ENCODE data around the gene EPHA4.
A peak's percentile ranks its signal among the peaks of the same experiment; 100 is the strongest.

Gene EPHA4

DNA sequence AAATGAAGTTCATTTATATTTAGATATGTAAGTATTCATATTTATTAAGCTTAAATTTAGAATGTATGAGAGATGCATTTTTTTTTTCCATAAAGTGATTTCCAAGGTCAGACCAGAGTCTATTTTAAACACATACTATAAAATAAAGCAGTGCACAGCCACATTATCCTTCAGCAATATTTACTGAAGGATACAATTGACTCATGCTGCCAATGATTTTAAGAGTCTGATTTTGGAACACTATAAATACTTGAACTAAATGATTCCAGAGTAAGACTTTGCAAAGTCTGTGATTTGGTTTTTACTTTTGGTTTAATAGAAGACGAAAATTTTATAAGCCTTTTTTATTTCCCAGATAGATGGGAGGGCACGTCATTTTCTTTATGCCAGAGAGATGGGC lies 107.1 kb downstream of the EPHA4 start:
- DNase-seq, result no peak

DNA sequence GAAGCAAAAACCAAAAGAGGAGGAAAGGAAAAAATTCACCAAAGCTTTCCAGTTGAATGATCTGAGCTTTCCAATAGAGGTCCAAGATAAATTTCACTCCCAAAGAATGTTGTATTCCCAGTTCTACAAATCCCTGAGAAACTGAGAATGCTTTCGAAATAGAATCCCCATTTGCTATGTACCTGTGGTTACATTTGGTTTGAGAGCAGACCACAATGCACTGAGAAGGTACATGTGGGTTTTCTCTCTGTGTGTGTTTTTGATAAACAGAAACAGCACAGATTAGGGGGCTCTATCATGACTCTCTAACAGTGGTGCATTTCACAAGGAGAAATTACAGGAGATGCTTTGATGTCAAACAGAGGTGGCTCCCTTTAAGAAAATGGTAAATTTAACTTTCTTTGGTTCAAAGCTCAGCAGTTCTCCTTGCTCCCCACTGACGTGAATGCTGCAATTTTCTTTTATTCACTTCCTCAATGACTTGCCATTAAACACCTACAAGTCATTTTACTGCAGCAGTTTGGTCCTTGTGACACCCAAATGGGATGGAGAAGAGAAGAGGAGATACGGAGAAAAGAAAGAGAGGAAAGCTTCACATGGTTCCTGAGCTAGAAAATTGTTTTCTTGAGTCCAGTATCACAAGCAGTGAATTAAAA lies 108.7 kb downstream of the EPHA4 start:
- no peak for DNase-seq

DNA sequence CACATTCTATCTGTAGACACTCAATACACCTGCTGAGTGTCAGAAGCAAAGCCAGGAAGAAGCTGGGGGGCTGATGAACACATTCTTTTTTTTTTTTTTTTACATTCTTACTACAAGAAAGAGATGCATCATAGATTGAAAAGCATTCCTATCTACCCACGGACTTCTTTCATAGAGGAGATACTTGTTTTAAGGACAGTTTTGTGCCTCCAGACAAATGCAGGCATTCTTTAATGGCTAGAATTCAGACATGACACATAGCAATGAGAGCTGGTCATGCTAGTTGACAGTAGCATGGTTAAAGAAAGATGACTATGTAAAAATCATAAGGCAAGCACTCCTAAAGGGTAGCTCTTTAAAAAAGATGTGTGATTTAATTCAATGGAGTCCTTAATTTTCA lies 110.2 kb downstream of the EPHA4 start:
- no peak for DNase-seq

DNA sequence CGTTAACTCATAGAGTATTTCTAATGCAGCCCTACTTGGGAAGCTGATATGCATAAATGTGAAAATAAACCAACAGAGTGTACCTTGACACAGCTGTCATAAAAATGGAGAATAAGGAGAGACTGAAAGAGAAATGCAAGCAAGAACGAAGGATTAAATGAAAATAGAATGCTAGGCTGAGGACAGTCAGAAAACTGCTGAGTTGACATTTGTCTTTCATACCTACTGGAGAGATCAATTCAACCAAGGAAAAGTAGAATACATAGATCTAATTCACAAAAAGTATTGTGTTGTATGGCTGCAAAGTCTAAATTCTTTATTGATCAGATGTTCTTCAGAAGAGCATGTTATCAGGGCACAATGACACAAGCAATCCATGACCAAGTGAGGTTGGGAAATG lies 112.0 kb downstream of the EPHA4 start:
- no peak for DNase-seq

DNA sequence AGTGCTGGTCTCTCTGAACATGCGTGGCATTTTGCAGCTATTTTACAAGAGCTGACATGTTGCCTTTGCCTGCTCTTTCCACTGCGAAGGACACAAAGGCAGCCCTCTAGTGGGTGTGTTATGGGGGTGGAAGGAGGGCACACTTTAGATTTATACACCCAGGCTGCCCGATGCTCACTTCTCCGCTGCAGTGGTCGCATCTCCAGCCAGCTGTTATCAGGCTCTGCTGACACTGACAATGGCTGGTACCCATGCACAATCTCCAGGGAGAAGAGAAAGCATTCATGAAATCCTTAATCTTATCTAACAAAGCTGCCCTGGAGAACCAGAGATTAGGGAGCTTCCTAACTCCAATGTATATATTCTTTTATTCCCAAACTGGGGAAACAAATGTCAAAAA lies 113.5 kb downstream of the EPHA4 start:
- DNase-seq, result no peak

DNA sequence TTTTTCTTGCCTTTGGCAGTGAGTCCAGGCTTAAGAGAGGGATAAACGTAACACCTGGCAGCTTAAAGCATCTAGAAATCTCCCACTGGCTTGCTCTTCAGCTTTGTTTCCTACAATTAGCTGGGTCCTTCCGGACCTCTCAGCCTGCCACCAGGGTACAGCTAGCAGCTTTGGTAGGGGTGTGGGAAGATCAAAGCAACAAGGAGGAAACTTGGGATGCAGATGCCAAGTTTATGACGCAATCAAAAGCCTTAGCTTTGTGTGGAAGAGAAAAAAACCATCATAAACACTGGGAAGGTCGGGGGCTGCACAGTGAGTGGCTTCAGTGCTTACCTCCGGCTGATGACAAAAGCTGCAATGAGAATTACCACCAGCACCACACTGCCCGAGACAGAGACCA lies 116.9 kb downstream of the EPHA4 start:
- no peak for DNase-seq

DNA sequence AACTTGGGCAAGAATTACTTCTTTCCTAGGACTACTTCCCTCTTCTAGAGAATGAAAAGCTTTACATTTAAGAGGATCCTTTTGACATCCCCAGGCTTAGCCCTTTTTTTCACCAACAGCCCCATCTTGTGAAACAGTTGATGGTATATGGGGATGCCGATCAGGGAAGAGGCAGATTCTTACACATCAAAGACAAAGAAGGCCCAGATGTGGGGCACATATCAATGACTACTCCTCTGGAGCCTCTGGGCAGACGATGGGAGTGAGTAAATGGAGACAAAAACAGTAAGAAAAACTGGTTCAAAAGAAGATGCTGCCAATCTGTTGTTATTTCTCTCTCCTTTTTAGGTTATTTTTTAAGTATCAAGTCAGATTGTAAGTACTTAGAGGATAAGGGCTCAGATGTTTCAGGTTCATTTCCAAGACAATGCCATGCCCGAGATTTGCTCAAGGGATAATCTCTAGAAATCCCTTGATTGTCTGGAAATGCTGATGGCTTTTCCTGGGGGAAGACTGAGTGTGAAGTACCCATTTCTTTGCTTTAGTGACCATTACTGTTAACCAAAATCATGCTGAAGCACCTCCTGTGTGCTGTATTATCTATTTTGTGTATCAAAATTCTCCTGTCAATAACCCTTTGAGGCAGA lies 117.5 kb downstream of the EPHA4 start:
- DNase-seq, result peak; percentile 3

DNA sequence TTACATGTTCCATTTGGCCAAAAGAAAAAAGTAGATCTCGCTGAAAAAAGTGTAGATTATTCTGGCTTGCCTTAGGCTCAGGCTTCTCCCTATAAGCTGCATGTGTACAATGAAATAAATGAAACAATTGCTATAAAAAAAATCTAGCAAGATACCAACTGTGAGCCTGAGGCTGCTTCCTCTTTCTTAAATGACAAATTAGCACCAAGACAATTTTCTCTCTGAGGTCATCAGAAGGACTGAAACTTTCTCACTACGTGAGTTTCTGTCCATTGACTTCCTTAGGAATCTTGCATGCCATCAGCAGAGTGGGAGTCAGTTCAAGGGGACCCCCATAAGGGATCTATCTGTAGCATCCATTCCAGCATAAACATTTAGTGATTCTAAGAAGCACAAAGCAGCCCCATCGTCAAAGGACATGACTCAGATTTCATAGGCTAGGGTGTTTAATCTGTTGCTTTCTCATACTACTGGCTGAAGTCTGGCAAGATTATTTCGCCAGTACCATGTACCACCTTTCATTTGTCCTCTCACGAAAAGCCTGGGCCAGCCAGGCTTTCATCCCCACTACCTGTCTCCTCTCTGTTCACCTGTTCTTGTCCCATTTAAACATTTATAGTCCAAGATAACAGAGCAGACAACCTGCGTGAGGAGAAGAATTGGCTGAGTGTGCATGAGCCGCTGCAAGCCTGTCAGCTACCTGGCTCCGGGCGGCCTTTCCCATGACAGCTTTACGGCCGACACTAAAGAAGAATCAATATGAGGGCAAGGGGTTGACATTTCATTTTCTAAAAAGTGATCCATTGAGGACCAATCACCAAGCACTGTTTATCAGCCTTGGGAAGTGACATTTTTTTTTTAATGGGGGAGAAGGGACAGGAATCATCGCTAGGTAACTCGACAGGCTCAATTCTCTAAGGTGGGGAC lies 120.0 kb downstream of the EPHA4 start:
- no peak for DNase-seq

DNA sequence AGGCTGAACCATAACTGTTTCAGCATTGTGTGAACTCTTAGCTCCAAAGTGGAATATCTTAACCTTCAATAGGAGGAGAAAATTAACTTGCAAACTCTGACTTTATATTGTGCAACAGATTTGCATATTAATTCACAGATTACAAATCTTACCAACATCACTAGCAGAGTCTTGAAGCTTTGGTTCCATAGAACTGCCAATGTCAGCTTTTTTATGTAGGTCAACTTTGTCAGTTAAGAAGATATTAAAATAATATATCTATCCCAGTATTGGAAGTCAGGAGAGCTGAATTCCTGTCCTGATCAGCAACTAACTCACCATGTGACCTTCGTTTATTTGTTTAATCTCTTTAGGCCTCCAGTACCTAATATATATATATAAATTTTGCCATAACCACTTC lies 121.8 kb downstream of the EPHA4 start:
- DNase-seq, result no peak

DNA sequence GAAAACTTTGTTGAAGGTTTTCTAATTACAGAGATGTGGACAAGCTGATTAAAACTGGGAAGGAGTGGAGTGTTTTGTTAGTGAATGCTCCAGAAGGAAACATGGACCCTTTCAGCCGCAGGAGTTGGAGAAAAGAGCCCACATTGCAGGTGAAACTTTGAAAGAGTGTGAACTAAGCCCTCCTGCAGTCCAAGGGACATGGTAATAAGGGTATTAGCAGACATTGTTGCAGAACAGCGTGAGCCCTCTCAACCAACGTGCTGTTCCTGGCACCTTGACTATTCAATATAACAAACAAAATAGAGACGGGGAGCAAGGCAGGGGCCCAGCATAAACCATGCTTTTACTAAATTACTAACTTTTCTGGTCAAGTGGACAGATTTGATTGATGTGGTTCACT lies 122.7 kb downstream of the EPHA4 start:
- no peak for DNase-seq

DNA sequence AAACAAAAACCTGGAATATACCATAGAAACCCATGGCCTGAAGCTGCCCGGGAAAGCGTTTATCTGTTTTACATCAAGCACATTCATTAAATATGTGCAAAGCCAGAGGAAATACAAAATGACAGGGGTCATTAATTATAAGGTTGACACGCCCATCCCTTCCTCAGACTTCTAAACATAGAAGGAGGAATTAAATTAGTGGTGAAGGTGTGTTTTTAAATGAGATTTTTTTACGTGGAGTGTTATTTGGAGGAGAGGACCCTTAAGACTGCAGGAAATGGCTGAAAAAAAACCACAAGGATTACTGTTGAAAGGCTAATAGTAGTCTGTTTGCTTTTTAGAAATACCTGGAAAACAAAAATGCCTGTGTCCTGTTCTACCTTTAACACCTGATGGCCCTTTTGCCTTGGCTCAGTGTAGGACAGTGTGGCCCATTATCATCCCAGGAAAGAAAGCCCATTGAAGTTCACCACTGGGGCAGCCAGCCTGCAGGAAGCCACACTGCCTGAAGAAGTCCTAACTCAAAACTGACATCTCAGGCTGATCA lies 123.2 kb downstream of the EPHA4 start:
- no peak for DNase-seq

DNA sequence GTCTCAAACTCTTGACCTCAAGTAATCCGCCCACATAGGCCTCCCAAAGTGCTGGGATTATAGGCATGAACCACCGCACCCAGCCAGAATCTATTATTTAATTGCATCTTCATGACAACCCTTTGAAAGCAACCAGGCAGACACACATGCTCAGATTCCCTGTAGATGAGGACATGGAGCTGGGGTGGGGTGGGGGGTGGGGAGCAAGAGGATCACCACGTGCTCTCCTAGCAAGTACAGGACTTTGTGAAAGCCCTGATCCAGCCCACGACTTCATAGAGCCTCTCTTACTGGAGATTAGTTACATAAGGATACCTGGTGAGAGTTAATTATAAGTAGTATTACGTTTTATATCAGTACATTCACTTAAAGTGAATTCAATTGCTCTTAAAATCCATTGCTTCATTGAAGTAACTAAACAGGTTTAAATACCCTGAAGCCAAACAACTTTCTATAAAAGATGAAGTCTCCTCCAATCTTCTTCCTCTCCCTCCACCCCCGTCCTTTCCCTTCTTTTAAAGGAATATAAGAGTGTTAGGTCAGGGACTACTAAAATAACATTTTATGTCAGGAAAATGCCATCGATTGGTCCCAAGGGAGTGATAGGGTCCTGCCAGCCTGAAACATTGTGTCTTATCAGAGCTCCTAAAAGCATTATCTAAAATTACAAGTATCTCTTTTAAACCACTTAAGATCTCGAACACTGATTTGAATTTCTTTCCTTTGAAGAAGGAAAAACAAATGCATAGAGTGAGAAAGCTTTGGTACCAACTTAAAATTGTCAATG lies 123.9 kb downstream of the EPHA4 start:
- no peak for DNase-seq

DNA sequence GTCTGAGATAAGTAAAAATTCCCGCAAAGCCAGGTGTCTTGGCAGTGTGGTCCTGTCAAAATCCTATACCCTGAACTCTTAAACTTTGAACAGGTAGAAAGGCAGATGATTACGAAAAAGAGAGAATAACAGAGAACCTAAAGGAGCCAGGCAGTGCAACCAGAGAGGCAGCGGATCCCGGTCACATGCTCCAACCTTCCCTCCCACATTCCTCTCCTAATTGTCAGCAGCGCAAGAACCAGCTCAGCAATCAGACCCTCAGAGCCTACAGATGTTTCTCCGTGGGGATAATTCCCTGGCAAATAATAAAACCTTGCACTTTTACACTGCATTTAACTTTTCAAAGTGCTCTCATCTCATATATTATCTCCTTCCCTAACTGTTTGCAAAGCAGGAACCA lies 124.8 kb downstream of the EPHA4 start:
- DNase-seq, result no peak

DNA sequence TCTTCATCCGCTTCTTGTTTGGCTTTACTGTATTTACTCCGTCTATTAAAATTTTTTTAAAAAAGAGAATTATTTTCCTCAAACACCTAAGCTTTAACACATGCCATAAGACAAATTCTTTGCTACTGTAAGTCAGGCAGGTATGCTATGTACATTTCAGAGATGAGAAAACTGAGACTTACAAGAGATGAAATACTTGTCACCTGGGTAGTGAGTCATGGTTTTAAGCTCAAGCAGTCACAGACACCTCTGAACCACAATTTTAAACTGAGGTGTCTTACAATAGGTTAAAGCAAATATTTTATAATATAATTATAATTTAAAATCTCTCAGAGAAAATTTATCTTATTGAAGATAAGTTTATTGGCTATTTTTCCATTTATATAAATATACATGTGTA lies 126.0 kb downstream of the EPHA4 start:
- no peak for DNase-seq

DNA sequence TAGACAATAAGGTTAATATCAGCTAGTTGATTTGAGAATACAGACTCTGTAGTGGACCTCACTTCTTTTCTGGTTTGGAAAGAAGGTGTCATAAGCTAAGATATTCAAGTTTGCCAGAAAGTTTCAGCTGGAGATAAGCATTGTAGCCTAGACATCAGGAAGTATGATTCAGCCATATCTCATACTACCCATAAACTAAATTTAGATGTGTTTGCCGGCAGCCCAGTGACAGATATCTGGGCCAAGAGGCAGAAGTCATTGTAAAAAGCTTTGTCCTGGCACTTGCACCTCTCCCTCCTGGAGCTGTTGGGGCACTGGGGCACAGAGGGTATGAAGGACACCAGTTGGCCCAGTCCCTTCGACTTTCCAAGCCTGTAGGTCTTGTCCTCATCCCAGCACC lies 128.0 kb downstream of the EPHA4 start:
- peak; percentile 13 for DNase-seq

DNA sequence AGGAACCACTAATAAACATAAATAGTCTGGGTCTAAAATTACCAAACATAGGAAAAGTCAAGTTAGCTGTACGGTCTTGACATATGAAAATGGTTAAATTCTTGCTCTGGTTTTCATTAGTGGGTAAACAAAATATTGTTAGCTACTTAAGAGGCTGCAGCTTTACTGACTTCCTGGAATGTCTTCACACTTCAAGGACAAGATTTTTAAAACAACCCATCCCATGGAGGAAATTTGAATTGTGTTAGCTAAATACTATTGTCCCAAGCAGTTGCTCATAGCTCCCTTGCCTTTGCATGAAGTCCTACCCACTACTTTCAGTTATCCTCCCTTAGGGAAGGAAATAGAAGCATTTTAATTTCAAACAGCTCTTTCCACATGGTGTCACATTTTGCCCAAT lies 128.5 kb downstream of the EPHA4 start:
- no peak for DNase-seq

DNA sequence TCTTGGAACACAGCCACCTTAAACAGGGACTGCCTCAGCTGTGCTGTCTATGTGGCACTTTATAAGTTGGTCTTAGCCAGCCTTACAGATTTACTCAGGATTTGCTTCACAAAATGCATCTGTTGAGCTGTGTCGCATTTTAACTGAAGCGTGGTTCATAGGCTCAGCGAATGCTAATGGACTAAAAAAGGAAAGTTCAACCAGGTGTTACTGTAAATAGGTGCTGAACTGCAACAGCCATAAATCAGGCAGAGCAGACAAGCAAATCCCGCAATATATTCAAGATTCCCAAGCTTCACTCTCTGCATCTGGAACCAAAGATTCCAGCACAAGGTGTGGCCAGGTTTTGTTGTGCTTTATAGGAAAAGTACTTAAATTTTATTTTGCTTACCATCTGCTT lies 130.0 kb downstream of the EPHA4 start:
- DNase-seq, result no peak

DNA sequence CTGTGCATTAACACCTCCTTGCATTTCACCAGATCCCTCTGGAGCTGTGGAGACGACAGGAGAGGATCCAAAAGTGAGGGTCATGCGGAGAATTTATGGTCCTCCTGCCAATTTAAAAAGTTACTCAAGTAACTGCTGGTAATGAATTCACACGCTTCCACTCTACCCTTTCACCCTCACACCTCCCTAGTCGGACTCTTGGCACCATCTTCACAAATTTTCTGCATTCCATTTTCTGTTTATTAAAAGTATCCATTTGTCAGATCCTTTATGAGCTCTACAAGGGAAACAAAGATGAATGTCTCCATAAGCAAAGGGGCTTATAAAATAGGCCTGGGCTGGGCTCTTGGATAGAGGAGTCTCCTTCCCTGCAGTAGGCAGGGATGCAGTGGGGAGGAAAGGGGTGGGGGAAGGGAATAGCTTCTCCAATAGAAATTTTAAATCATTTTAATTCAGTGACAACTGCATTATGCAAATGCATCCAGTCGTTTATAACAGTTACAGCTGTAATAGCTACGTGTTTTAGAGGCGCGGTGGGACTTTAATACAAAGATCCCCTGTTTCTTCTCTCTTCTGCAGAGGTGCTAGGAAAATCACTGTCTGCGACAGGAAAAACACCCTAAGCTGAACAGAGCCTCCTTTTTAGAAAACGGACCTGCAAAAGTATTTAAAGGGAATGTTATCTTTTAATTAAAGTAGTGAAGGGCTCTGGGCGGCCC lies 132.2 kb downstream of the EPHA4 start:
- no peak for DNase-seq

DNA sequence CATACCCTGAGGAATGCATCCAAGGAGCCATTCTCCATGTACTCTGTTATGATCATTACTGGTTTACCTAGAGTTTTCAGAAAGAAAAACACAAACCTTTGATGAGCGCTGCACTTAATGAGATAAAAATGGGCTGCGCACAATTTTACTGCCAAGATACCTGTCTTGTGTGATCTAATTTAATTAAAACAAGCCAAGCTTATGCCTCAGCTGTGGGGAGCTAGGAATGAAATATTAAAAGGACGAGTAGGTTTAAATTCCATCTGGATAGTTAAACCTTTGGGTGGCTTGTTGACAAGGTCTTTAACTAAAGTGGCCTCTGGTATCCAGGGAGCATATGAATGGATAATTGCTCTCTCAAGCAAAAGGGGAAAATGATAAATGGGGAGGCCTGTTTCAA lies 135.0 kb downstream of the EPHA4 start:
- DNase-seq, result no peak

DNA sequence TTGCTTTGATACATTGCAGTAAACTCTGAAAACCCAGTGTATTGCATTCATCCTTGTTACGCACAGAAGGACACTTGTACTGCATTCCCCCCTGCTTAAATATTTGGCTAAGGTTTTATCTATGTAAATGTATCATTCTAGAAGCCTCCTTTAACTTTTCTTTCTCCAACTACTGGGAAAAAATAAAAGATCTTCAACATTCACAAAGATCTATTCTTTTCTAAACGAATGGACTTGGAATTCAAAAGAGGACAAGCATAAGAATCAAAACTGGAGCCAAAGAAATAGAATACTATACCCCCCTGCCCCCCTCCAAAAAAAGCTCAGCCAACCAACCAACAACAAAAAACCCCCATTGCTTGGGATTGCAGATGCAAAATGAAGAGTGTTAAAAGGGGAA lies 136.9 kb downstream of the EPHA4 start:
- DNase-seq, result no peak

DNA sequence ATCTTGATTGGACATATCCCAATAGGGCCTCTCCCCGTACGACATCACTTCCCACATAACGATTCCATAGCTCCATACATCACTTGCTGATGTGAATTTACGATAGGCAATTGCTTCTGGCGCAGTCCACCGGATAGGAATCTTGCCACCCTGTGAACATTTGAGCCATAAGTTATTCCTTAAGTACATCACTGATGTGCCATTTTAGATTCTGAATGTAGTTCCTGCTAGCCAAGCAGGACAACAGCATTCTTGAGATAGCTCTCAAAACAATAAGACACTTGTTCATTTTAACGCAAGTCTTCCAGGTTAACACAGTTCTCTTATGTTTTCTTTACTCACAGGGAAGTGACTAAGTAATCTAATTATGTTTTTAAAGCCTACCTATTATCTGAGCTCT lies 138.0 kb downstream of the EPHA4 start:
- DNase-seq, result no peak

DNA sequence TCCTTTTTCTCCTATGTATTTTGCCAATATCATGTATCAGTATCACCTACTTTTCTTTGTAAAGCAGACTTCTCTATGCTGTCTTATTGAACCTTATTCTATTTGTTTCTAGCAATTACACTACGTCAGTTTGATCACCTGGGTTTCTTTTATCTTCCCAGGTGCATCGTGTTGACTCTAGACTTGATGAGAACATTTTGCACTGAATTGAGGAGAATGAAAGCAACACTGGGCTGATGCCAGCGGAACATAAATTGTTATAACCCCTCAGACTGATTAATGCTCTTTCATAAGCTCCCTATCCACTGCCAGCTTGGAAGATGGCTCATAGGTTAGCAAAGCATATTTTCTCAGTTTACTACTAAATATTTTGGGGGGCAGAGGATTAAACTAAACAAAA lies 140.6 kb downstream of the EPHA4 start:
- DNase-seq, result no peak
